Activated CD4-positive, alpha-beta T cell treated with anti-CD3 and anti-CD28 coated beads, Interleukin-2, amount 50 U/mL, for 1 hour (primary cell): ENCODE measurements around the gene TNF.

Experiments used
- DNase-seq: peaks from one replicate; pipeline ENCODE4 v3.0.0-alpha.2; 2020

Gene TNF

DNA sequence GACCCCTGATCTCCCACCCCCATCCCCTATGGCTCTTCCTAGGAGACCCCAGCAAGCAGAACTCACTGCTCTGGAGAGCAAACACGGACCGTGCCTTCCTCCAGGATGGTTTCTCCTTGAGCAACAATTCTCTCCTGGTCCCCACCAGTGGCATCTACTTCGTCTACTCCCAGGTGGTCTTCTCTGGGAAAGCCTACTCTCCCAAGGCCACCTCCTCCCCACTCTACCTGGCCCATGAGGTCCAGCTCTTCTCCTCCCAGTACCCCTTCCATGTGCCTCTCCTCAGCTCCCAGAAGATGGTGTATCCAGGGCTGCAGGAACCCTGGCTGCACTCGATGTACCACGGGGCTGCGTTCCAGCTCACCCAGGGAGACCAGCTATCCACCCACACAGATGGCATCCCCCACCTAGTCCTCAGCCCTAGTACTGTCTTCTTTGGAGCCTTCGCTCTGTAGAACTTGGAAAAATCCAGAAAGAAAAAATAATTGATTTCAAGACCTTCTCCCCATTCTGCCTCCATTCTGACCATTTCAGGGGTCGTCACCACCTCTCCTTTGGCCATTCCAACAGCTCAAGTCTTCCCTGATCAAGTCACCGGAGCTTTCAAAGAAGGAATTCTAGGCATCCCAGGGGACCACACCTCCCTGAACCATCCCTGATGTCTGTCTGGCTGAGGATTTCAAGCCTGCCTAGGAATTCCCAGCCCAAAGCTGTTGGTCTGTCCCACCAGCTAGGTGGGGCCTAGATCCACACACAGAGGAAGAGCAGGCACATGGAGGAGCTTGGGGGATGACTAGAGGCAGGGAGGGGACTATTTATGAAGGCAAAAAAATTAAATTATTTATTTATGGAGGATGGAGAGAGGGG is 1.9 kb upstream of the TNF start:
- no peak for DNase-seq

DNA sequence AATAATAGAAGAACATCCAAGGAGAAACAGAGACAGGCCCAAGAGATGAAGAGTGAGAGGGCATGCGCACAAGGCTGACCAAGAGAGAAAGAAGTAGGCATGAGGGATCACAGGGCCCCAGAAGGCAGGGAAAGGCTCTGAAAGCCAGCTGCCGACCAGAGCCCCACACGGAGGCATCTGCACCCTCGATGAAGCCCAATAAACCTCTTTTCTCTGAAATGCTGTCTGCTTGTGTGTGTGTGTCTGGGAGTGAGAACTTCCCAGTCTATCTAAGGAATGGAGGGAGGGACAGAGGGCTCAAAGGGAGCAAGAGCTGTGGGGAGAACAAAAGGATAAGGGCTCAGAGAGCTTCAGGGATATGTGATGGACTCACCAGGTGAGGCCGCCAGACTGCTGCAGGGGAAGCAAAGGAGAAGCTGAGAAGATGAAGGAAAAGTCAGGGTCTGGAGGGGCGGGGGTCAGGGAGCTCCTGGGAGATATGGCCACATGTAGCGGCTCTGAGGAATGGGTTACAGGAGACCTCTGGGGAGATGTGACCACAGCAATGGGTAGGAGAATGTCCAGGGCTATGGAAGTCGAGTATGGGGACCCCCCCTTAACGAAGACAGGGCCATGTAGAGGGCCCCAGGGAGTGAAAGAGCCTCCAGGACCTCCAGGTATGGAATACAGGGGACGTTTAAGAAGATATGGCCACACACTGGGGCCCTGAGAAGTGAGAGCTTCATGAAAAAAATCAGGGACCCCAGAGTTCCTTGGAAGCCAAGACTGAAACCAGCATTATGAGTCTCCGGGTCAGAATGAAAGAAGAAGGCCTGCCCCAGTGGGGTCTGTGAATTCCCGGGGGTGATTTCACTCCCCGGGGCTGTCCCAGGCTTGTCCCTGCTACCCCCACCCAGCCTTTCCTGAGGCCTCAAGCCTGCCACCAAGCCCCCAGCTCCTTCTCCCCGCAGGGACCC is 981 bp upstream of the TNF start:
- no peak for DNase-seq

DNA sequence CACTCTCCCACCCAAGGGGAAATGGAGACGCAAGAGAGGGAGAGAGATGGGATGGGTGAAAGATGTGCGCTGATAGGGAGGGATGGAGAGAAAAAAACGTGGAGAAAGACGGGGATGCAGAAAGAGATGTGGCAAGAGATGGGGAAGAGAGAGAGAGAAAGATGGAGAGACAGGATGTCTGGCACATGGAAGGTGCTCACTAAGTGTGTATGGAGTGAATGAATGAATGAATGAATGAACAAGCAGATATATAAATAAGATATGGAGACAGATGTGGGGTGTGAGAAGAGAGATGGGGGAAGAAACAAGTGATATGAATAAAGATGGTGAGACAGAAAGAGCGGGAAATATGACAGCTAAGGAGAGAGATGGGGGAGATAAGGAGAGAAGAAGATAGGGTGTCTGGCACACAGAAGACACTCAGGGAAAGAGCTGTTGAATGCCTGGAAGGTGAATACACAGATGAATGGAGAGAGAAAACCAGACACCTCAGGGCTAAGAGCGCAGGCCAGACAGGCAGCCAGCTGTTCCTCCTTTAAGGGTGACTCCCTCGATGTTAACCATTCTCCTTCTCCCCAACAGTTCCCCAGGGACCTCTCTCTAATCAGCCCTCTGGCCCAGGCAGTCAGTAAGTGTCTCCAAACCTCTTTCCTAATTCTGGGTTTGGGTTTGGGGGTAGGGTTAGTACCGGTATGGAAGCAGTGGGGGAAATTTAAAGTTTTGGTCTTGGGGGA is 754 bp downstream of the TNF start:
- DNase-seq: no peak

- DNase-seq: no peak
These were observed 1.7 kb downstream of the TNF start for GRCh38 chr6:31576897-31577578.

GRCh38 chr6:31577579-31577966 is 2.2 kb downstream of the TNF start:
- no peak for DNase-seq

DNA sequence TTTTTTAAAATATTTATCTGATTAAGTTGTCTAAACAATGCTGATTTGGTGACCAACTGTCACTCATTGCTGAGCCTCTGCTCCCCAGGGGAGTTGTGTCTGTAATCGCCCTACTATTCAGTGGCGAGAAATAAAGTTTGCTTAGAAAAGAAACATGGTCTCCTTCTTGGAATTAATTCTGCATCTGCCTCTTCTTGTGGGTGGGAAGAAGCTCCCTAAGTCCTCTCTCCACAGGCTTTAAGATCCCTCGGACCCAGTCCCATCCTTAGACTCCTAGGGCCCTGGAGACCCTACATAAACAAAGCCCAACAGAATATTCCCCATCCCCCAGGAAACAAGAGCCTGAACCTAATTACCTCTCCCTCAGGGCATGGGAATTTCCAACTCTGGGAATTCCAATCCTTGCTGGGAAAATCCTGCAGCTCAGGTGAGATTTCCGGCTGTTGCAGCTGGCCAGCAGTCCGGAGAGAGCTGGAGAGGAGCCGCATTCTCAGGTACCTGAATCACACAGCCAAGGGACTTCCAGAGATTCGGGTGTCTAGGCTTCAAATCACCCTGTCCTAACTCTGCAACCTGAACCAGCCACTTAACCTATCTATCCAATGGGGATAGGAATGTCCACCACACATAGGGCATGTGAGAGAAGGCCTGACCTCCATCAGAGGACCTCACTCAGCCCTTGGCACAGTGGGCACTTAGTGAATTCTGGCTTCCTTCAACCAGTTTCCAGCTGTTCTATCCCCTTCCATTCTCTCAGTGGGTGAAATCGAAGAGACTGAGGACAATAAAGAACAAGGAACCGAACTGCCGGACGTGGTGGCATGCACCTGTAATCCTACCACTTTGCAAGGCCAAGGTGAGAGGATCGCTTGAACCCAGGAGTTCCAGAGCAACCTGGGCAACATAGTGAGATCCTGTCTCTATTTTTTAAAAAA is 3.1 kb downstream of the TNF start:
- no peak for DNase-seq

- DNase-seq: no peak
These were observed 3.7 kb downstream of the TNF start for GRCh38 chr6:31579119-31579505.

GRCh38 chr6:31579546-31580437 is 4.4 kb downstream of the TNF start:
- no peak for DNase-seq

- DNase-seq: no peak
These were observed 5.0 kb downstream of the TNF start for GRCh38 chr6:31580438-31580740.

DNA sequence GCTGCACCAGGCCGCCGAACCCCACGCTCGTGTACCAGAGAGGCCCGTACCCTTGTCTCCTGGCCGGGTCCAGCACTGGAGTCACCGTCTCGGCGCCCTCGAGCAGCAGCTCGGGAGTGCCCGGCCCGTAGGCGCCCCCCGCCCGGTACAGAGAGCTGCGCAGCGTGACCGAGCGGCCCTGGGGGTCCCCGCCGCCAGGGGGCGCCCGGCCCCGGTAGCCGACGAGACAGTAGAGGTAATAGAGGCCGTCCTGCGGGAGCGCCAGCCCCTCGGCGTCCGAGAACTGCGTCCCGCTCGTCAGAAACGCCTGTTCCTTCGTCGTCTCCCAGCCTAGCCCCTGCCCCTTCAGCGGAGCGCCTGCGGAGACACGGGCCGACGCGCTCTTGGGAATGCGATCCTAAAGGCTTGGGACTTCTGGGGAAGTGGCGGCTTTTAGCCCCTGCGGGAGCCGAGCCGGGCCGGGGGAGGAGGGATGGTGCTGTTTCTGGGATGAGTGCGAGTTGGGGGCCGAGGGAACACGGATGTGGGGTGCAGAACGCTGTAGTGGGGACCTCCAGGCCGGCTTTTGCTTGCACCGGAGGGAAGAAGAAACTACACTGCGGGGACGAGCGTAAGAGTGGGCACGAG is 5.6 kb downstream of the TNF start:
- DNase-seq: peak; percentile 88

GRCh38 chr6:31581434-31582229 is 6.3 kb downstream of the TNF start:
- no peak for DNase-seq

DNA sequence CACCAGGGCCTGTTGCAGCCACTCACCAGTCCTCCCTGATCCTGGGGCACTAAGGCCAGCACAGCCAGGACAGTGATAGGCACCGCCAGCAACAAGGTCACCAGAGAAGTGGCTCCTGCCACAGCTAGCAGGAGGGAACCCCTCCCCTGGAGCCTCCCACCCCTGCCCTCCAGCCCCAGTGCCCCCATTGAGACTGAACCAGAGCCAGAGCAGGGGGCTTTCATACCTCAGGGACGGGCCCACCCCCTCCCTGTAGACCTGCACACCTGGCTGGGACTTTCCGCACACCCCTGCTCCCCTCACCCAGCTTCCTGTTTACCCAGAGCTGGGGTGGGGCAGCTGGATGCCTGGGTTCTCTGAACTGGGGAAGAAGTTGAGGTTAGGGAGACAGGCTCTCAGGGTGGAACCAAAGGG is 6.9 kb downstream of the TNF start, which contains the start of gene LTB:
TSS of gene LTB (minus strand) at position 195 of the 414 bp plus-strand sequence. CDS start at position 188, 7 bp downstream.
- peak; percentile 65 for DNase-seq

DNA sequence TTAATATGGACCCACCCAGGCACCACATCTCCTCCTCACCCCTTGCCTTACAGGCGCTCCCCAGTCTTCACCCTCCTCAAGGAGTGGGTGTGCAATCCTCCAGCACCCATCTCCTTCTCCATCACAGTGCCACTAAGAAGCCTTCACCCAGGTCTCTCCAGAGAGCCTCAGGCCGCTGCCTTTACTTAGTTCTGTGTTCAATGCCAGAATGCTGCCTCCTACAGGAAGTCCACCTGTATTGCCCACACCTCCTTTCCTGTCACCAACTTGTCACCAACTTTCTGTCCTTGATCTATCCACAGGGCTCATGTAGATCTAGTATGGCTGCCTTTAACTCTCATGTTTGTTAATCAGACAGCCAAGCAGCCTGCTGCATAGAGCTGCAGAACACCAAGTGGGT is 10.1 kb downstream of the TNF start:
- DNase-seq: no peak

DNA sequence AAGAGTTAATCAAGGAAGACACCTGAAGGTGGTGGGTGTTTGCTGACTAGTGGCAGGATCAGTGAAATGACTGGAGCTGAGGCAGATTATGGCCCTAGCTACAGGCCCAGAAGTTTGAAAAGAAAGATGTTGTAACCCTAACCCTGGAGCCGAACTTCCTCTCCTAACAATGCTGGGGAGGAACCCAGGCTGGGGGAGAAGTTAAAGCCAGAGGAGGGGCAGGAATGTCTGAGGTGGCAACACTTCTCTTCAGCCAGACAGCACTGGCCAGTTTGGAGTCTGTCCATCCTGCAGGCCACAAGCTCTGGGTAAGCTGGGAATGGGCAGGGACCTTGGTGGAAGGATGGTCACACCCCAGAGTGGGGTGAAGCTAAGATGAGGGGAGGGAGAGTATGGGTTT is 10.6 kb downstream of the TNF start, which contains the start of gene LST1:
TSS of gene LST1 (plus strand) at position 270 of the 400 bp plus-strand sequence. CDS start 1,023 bp downstream, outside the sequence.
- no peak for DNase-seq

DNA sequence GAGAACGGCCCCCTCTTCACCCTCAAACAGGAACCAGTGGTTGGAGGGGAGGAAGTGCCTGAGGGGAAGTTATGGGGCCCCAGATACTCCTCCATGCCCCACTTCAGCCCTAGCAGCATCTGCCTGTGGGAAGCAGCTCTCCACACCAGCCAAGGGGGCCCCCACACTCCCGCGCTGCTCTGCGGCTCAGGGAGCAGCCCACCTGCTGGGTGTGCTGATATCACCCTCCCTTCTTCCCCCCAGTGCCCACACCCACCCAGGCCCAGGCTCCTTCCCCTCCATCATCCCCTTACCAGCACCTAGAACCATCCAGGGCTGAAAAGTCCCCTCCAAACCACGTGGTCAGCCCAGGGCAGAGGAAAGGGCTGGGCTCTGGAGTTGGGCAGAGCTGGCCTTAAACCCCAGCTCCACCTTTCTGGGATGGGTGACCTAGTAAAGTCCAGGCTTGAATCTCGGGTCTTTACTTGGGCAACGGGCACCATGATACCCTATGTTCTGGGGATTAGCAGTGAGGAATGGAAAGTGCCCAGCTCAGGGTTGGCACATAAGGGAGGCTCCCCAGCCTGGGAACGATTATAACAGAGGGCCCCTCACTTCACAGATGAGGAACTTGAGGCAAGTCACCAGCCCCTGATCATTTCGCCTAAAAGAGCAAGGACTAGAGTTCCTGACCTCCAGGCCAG is 11.4 kb downstream of the TNF start:
- DNase-seq: no peak

- DNase-seq: no peak
These were observed 12.7 kb downstream of the TNF start for GRCh38 chr6:31587791-31588777.
